GM19468 (cell line): ENCODE results near the gene LRCH3.

ENCODE experiments used
- ATAC-seq: cut with Tn5 transposase; IDR thresholded peaks from one replicate; pipeline ENCODE4 v1.9.1; 2021; ENCODE audit warnings: mild to moderate bottlenecking, moderate library complexity, moderate number of reproducible peaks; ENCODE audit not compliant: unreplicated experiment; ENCODE audit errors: extremely low read depth

The LRCH3 gene

GRCh38 chr3:197791892-197792647 lies 1.0 kb downstream of the LRCH3 start:
- no peak for ATAC-seq

GRCh38 chr3:197793247-197793646 lies 2.2 kb downstream of the LRCH3 start:
- ATAC-seq = no peak

GRCh38 chr3:197794115-197794514 lies 3.1 kb downstream of the LRCH3 start:
- no peak for ATAC-seq

- ATAC-seq = no peak
Observed at GRCh38 chr3:197795200-197795599, 4.1 kb downstream of the LRCH3 start.

GRCh38 chr3:197796087-197796486 lies 5.0 kb downstream of the LRCH3 start:
- ATAC-seq = no peak

GRCh38 chr3:197798863-197799262 lies 7.8 kb downstream of the LRCH3 start:
- no peak for ATAC-seq

- ATAC-seq = no peak
Observed at GRCh38 chr3:197800379-197800778, 9.3 kb downstream of the LRCH3 start.

GRCh38 chr3:197801891-197802778 lies 11.1 kb downstream of the LRCH3 start:
- ATAC-seq = no peak

GRCh38 chr3:197802779-197803459 lies 11.9 kb downstream of the LRCH3 start:
- no peak for ATAC-seq

GRCh38 chr3:197804511-197804910 lies 13.5 kb downstream of the LRCH3 start:
- ATAC-seq = no peak

- no peak for ATAC-seq
Observed at GRCh38 chr3:197807969-197808587, 17.0 kb downstream of the LRCH3 start.

GRCh38 chr3:197809356-197810020 lies 18.4 kb downstream of the LRCH3 start:
- no peak for ATAC-seq

GRCh38 chr3:197810901-197811300 lies 19.8 kb downstream of the LRCH3 start:
- no peak for ATAC-seq

- ATAC-seq = no peak
Observed at GRCh38 chr3:197811343-197811742, 20.3 kb downstream of the LRCH3 start.

GRCh38 chr3:197814372-197814771 lies 23.3 kb downstream of the LRCH3 start:
- ATAC-seq = no peak

- ATAC-seq = no peak
Observed at GRCh38 chr3:197820550-197821335, 29.7 kb downstream of the LRCH3 start.

- no peak for ATAC-seq
Observed at GRCh38 chr3:197829397-197830045, 38.5 kb downstream of the LRCH3 start.

GRCh38 chr3:197830308-197830966 lies 39.4 kb downstream of the LRCH3 start:
- ATAC-seq = no peak
